Endothelial cell of umbilical vein (primary cell): ENCODE data around the gene BLOC1S2. TPM values are rescaled to one million over a fixed set of nuclear protein-coding genes. Genes with fewer than 3 reads are reported as not detected.

Experiments used
- BruUV-seq: library from RNA; stranded (reverse); fragments of 400-500 nt; replicated peaks from 2 replicates; lab custom pipeline; 2021; lab: Mats Ljungman, UMichigan
- CTCF ChIA-PET: fragments of 300-600, 350-600 bp; sonication (Branson Sonifier 250); formaldehyde crosslinking; loops from one replicate; lab custom pipeline; 2021; ENCODE audit warnings: antibody characterized with exemption, inconsistent platforms; lab: Charles Lee
- POLR2A ChIA-PET: fragments of 300-600, 350-600 bp; sonication (Branson Sonifier 250); formaldehyde crosslinking; loops from one replicate; lab custom pipeline; 2021; ENCODE audit warnings: antibody characterized with exemption, inconsistent platforms; lab: Charles Lee
- DNase-seq: peaks from one replicate; pipeline ENCODE4 v3.0.0-alpha.2; 2011; ENCODE audit warnings: low read depth, low spot score
- FAIRE-seq: peaks from 2 replicates; lab custom pipeline; 2011; peaks lifted over from hg19 to GRCh38; lab: Jason Lieb, UNC
- H2AFZ ChIP-seq: 2 replicates; pipeline ENCODE4 v1.6.0; 2012; ENCODE audit warnings: low read depth, low read length, control low read depth, inconsistent platforms
- H3K27ac ChIP-seq: 2 replicates; pipeline ENCODE4 v1.5.1; 2011; ENCODE audit warnings: low read depth, mild to moderate bottlenecking, control low read depth, low read length, moderate library complexity; ENCODE audit not compliant: insufficient read depth
- H3K27me3 ChIP-seq, 2 experiments: 2 replicates each; pipeline versions ENCODE4 v1.6.0 to v1.6.1; 2011; ENCODE audit warnings: low read length in 2 of 2, mixed read lengths in 1 of 2; ENCODE audit not compliant: control insufficient read depth in 2 of 2, insufficient read depth in 2 of 2
- H3K36me3 ChIP-seq, 2 experiments: 2 replicates in 1 of 2; 3 replicates in 1 of 2; pipeline ENCODE4 v1.5.1; 2011; ENCODE audit warnings: low read length in 2 of 2, mild to moderate bottlenecking in 1 of 2, moderate library complexity in 1 of 2; ENCODE audit not compliant: control insufficient read depth in 2 of 2, insufficient read depth in 2 of 2; ENCODE audit errors: extremely low read depth in 1 of 2
- H3K4me1 ChIP-seq: 3 replicates; pipeline ENCODE4 v1.5.1; 2011; ENCODE audit warnings: mild to moderate bottlenecking, low read length; ENCODE audit not compliant: control insufficient read depth, insufficient read depth; ENCODE audit errors: extremely low read depth
- H3K4me2 ChIP-seq: 2 replicates; pipeline ENCODE4 v1.6.1; 2011; ENCODE audit warnings: low read length, control low read depth, mixed read lengths; ENCODE audit not compliant: insufficient read depth
- H3K4me3 ChIP-seq, 3 experiments: fragments of 200-600 bp in 1 of 3; sonication (generic), shearing (Covaris generic) in 1 of 3; replicated peaks in 1 of 3; 2 replicates each; pipeline ENCODE4 v1.5.1; 2011 to 2016; ENCODE audit warnings: control low read depth in 3 of 3, low read length in 3 of 3, mild to moderate bottlenecking in 2 of 3, inconsistent platforms in 1 of 3, low read depth in 1 of 3, moderate library complexity in 1 of 3; ENCODE audit not compliant: insufficient read depth in 1 of 3
- H3K79me2 ChIP-seq: 2 replicates; pipeline ENCODE4 v1.6.0; 2012; ENCODE audit warnings: low read length, inconsistent platforms; ENCODE audit not compliant: control insufficient read depth, insufficient read depth
- H3K9ac ChIP-seq: replicated peaks from 2 replicates; pipeline ENCODE3; 2011; ENCODE audit warnings: low read length, control low read depth; ENCODE audit not compliant: insufficient read depth; ENCODE audit errors: extremely low read depth
- H3K9me1 ChIP-seq: replicated peaks from 3 replicates; pipeline ENCODE4 v1.6.0; 2011; ENCODE audit warnings: mild to moderate bottlenecking, low read length; ENCODE audit not compliant: control insufficient read depth, insufficient read depth; ENCODE audit errors: extremely low read depth
- H3K9me3 ChIP-seq: replicated peaks from 2 replicates; pipeline ENCODE4 v1.5.1; 2012; ENCODE audit warnings: low read length, inconsistent platforms; ENCODE audit not compliant: control insufficient read depth, insufficient read depth
- H4K20me1 ChIP-seq: replicated peaks from 2 replicates; pipeline ENCODE3; 2011; ENCODE audit warnings: mild to moderate bottlenecking, low read length; ENCODE audit not compliant: control insufficient read depth, insufficient read depth; ENCODE audit errors: extremely low read depth
- EZH2 ChIP-seq: IDR thresholded peaks from 2 replicates; pipeline ENCODE4 v1.6.1; 2012; ENCODE audit warnings: borderline replicate concordance, low read depth, mild to moderate bottlenecking, moderate library complexity, low read length, inconsistent platforms; ENCODE audit not compliant: severe bottlenecking
- FOS ChIP-seq: IDR thresholded peaks from 2 replicates; pipeline ENCODE4 v1.6.1; 2011; ENCODE audit warnings: mild to moderate bottlenecking, low read length, moderate library complexity, borderline replicate concordance; ENCODE audit not compliant: insufficient read depth
- GATA2 ChIP-seq: IDR thresholded peaks from 2 replicates; pipeline ENCODE4 v1.7.0; 2011; ENCODE audit warnings: low read depth, mild to moderate bottlenecking, moderate library complexity, mixed read lengths, low read length; ENCODE audit not compliant: insufficient read length, insufficient read depth
- JUN ChIP-seq: IDR thresholded peaks from 2 replicates; pipeline ENCODE4 v1.6.1; 2011; ENCODE audit warnings: borderline replicate concordance, low read depth; ENCODE audit not compliant: insufficient read length, insufficient read depth
- MYC ChIP-seq: IDR thresholded peaks from one replicate; pipeline ENCODE4 v1.6.1; 2011; ENCODE audit warnings: mild to moderate bottlenecking, low read depth, low read length
- POLR2A ChIP-seq: IDR thresholded peaks from 2 replicates; pipeline ENCODE4 v1.6.1; 2012; ENCODE audit warnings: low read depth, mild to moderate bottlenecking, control low read depth, low read length
- POLR2AphosphoS5 ChIP-seq: IDR thresholded peaks from 2 replicates; pipeline ENCODE4 v1.6.1; 2012; ENCODE audit warnings: low read depth, mild to moderate bottlenecking, control low read depth, low read length, moderate library complexity; ENCODE audit not compliant: insufficient read depth
- dilution Hi-C: fragments of 300-500 bp; cut with MboI; formaldehyde crosslinking; loops from one replicate; pipeline ENCODE4 v1.15.0; 2019; ENCODE audit warnings: low sequenced_read_pairs; ENCODE audit not compliant: extremely low pct_ligation_motif_present
- intact Hi-C: fragments of 100-400 bp; cut with micrococcal nuclease; formaldehyde crosslinking; loops from one replicate; pipeline ENCODE4 v1.10.0; 2022
- polyA plus RNA-seq, 4 experiments: library from polyadenylated mRNA; depleted of rRNA in 3 of 4; stranded (reverse) in 3 of 4; unstranded in 1 of 4; fragments of >200 nt; gene quantifications; 2 replicates each; pipeline versions ENCODE4 v1.2.1 to v1.2.3, GENCODE V29; 2011 to 2012; ENCODE audit warnings: missing spikeins in 1 of 4
- total RNA-seq: library from RNA; stranded (reverse); gene quantifications from 2 replicates; pipeline ENCODE4 v1.2.3, GENCODE V29; 2021
- TF ChIP-seq, protein P1 (sequence below): IDR thresholded peaks from 2 replicates; pipeline ENCODE4 v1.6.1; 2011; ENCODE audit not compliant: insufficient read depth, insufficient read length
- TF ChIP-seq, protein P2 (sequence below), 2 donors: IDR thresholded peaks; 1 replicate in 1 of 2; 2 replicates in 1 of 2; pipeline ENCODE4 v1.5.1; 2011; ENCODE audit warnings: low read length in 2 of 2, mild to moderate bottlenecking in 2 of 2, moderate library complexity in 2 of 2, control low read depth in 1 of 2, inconsistent platforms in 1 of 2, low read depth in 1 of 2; ENCODE audit not compliant: insufficient read depth in 1 of 2; ENCODE audit errors: extremely low read depth in 1 of 2

BLOC1S2 gene
- total and polyA plus RNA-seq, 2 donors (not counting 3 experiments of a cell fraction or from before 2014, with no cell fraction given), result 18.7 to 45.9 TPM

DNA sequence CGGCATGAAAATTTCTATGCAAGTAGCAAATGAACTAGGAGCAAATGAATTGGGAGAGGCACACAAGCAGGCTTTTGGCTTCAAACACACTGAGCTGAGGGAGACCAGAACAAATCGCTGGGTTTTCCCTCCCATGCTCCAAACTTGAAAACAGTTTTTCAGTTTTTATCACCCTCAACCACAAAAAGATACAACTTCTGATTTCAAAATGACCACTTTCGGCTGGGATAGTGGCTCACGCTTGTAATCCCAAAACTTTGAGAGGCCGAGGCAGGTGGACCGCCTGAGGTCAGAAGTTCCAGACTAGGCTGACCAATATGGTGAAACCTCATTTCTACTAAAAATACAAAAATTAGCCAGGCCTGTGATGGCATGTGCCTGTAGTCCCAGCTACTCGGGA, 48.1 kb downstream of the BLOC1S2 start:
- no TSS peak for BruUV-seq
- intact Hi-C loops (no loop called here), dilution Hi-C loops (no loop called here)
- Histone ChIP-seq H3K9ac (no peak overlapping the region), H3K79me2 (no peaks in the 10 kb centered on the region), H3K9me1 (no peaks in the 10 kb centered on the region), H3K27me3 (no peaks in the 10 kb centered on the region), H3K4me2 (no peak overlapping the region), H3K9me3 (no peaks in the 10 kb centered on the region), H4K20me1 (no peaks in the 10 kb centered on the region), H3K4me1 (no peaks in the 10 kb centered on the region), H3K36me3 (peaks cover 7 to 15% of the 10 kb centered on the region in 2 experiments), H2AFZ (no peak overlapping the region), H3K27ac (no peak overlapping the region), H3K4me3 (no peak overlapping the region)
- ChIA-PET POLR2A (no interaction called here), CTCF (no interaction called here)
- TF ChIP-seq POLR2AphosphoS5 (no peak), POLR2A (no peak), FOS (no peak), MYC (no peak), JUN (no peak), EZH2 (no peak), GATA2 (no peak)
- TF ChIP-seq, protein P1, sequence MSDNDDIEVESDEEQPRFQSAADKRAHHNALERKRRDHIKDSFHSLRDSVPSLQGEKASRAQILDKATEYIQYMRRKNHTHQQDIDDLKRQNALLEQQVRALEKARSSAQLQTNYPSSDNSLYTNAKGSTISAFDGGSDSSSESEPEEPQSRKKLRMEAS, result no peak
- TF ChIP-seq, protein P2, sequence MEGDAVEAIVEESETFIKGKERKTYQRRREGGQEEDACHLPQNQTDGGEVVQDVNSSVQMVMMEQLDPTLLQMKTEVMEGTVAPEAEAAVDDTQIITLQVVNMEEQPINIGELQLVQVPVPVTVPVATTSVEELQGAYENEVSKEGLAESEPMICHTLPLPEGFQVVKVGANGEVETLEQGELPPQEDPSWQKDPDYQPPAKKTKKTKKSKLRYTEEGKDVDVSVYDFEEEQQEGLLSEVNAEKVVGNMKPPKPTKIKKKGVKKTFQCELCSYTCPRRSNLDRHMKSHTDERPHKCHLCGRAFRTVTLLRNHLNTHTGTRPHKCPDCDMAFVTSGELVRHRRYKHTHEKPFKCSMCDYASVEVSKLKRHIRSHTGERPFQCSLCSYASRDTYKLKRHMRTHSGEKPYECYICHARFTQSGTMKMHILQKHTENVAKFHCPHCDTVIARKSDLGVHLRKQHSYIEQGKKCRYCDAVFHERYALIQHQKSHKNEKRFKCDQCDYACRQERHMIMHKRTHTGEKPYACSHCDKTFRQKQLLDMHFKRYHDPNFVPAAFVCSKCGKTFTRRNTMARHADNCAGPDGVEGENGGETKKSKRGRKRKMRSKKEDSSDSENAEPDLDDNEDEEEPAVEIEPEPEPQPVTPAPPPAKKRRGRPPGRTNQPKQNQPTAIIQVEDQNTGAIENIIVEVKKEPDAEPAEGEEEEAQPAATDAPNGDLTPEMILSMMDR (IDR thresholded peaks at IDR 0.05; ENCODE audit: extremely low read depth in 1 of 2, insufficient read depth in 1 of 2, low read depth in 1 of 2, low read length in 2 of 2), result no peak
- DNase-seq, result no peak
- FAIRE-seq, result no peak
